ENCODE results near the gene TPST2.

- no peak for TF ChIP-seq POLR2A (IDR thresholded peaks at IDR 0.05; ENCODE audit: low read depth, low read length)
- no peak for TF ChIP-seq POLR2AphosphoS5 (IDR thresholded peaks at IDR 0.05; ENCODE audit: insufficient read depth, low read depth, low read length)
- TF ChIP-seq FOS (IDR thresholded peaks at IDR 0.05; ENCODE audit: borderline replicate concordance, insufficient read depth, low read length), result no peak
- TF ChIP-seq, protein P1, sequence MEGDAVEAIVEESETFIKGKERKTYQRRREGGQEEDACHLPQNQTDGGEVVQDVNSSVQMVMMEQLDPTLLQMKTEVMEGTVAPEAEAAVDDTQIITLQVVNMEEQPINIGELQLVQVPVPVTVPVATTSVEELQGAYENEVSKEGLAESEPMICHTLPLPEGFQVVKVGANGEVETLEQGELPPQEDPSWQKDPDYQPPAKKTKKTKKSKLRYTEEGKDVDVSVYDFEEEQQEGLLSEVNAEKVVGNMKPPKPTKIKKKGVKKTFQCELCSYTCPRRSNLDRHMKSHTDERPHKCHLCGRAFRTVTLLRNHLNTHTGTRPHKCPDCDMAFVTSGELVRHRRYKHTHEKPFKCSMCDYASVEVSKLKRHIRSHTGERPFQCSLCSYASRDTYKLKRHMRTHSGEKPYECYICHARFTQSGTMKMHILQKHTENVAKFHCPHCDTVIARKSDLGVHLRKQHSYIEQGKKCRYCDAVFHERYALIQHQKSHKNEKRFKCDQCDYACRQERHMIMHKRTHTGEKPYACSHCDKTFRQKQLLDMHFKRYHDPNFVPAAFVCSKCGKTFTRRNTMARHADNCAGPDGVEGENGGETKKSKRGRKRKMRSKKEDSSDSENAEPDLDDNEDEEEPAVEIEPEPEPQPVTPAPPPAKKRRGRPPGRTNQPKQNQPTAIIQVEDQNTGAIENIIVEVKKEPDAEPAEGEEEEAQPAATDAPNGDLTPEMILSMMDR (IDR thresholded peaks at IDR 0.05; ENCODE audit: extremely low read depth in 1 of 2, insufficient read depth in 1 of 2, low read depth in 1 of 2, low read length in 2 of 2), result no peak
- TF ChIP-seq, protein P2, sequence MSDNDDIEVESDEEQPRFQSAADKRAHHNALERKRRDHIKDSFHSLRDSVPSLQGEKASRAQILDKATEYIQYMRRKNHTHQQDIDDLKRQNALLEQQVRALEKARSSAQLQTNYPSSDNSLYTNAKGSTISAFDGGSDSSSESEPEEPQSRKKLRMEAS (IDR thresholded peaks at IDR 0.05; ENCODE audit: insufficient read depth, insufficient read length), result no peak
- no peak for TF ChIP-seq EZH2 (IDR thresholded peaks at IDR 0.05; ENCODE audit: borderline replicate concordance, low read depth, low read length, severe bottlenecking)
Measured at GRCh38 chr22:26494506-26494905, 95.4 kb downstream of the TPST2 start.
